Measurements from ENCODE around the gene CELF1. TPM values are rescaled to one million over a fixed set of nuclear protein-coding genes. Genes with fewer than 3 reads are reported as not detected.

CELF1 gene
- total RNA-seq, 1 experiment from 2014 or later, result 173 TPM

GRCh38 chr11:47512701-47513100 lies 40.2 kb downstream of the CELF1 start:
- BruUV-seq (replicated peaks), result no TSS peak
- Mint-ChIP-seq H3K4me3 (ENCODE audit: unreplicated experiment) (no peak overlapping the region), H3K4me1 (ENCODE audit: insufficient read depth, unreplicated experiment) (peaks cover 50% of the 10 kb centered on the region), H3K27me3 (ENCODE audit: insufficient read depth, unreplicated experiment) (no peaks in the 10 kb centered on the region), H3K27ac (ENCODE audit: low read depth, unreplicated experiment) (peak overlapping the region; percentile 85), H3K9me3 (ENCODE audit: unreplicated experiment) (no peaks in the 10 kb centered on the region), H3K36me3 (ENCODE audit: insufficient read depth, unreplicated experiment) (peaks cover 30% of the 10 kb centered on the region)
- TF ChIP-seq CTCF (IDR thresholded peaks at IDR 0.05; ENCODE audit: unreplicated experiment), result no peak
- CTCF ChIA-PET, result interaction anchor here (0.6 to 1.2 kb wide), 8 partner anchors 22 to 507 kb away, joined by 3 to 4 read pairs (median 3); no protein-coding TSS in a partner anchor
- POLR2A ChIA-PET, result interaction anchor here (0.6 to 7.1 kb wide), 9 partner anchors 12 to 123 kb away, joined by 3 to 40 read pairs (median 4); partner anchors contain the start of gene CELF1
- intact Hi-C loops (cut with micrococcal nuclease), result no loop called here
- no peak for DNase-seq (ENCODE audit: unreplicated experiment)

- intact Hi-C loops (cut with micrococcal nuclease), result no loop called here
- H3K4me1 Mint-ChIP-seq (ENCODE audit: insufficient read depth, unreplicated experiment), result peaks cover 57% of the 10 kb centered on the region
- peak overlapping the region; percentile 85 for H3K27ac Mint-ChIP-seq (ENCODE audit: low read depth, unreplicated experiment)
- no TSS peak for BruUV-seq (replicated peaks)
- ChIA-PET POLR2A (interaction anchor here (0.6 to 7.1 kb wide), 13 partner anchors 11 to 123 kb away, joined by 3 to 40 read pairs (median 3); partner anchors contain the start of gene CELF1), CTCF (interaction anchor here (0.6 to 1.3 kb wide), 10 partner anchors 8 to 507 kb away, joined by 3 to 4 read pairs (median 3); no protein-coding TSS in a partner anchor)
- H3K36me3 Mint-ChIP-seq (ENCODE audit: insufficient read depth, unreplicated experiment), result peaks cover 25% of the 10 kb centered on the region
- H3K4me3 Mint-ChIP-seq (ENCODE audit: unreplicated experiment), result no peak overlapping the region
- no peak for TF ChIP-seq CTCF (IDR thresholded peaks at IDR 0.05; ENCODE audit: unreplicated experiment)
- no peaks in the 10 kb centered on the region for H3K9me3 Mint-ChIP-seq (ENCODE audit: unreplicated experiment)
- DNase-seq (ENCODE audit: unreplicated experiment), result no peak
- no peaks in the 10 kb centered on the region for H3K27me3 Mint-ChIP-seq (ENCODE audit: insufficient read depth, unreplicated experiment)
Measured at GRCh38 chr11:47511917-47512316, 41.0 kb downstream of the CELF1 start.

GRCh38 chr11:47510209-47510608 lies 42.7 kb downstream of the CELF1 start:
- intact Hi-C loops (cut with micrococcal nuclease), result no loop called here
- Mint-ChIP-seq H3K27ac (ENCODE audit: low read depth, unreplicated experiment) (peak overlapping the region; percentile 64), H3K4me1 (ENCODE audit: insufficient read depth, unreplicated experiment) (peaks cover 61% of the 10 kb centered on the region), H3K27me3 (ENCODE audit: insufficient read depth, unreplicated experiment) (no peaks in the 10 kb centered on the region), H3K4me3 (ENCODE audit: unreplicated experiment) (no peak overlapping the region), H3K9me3 (ENCODE audit: unreplicated experiment) (no peaks in the 10 kb centered on the region), H3K36me3 (ENCODE audit: insufficient read depth, unreplicated experiment) (peaks cover 21% of the 10 kb centered on the region)
- peak; percentile 9 for DNase-seq (ENCODE audit: unreplicated experiment)
- ChIA-PET POLR2A (interaction anchor here (0.9 to 7.1 kb wide), 8 partner anchors 10 to 56 kb away, joined by 3 to 40 read pairs (median 5); partner anchors contain the start of gene CELF1), CTCF (interaction anchor here (0.6 to 1.5 kb wide), 4 partner anchors 12 to 45 kb away, joined by 3 to 4 read pairs (median 3); partner anchors contain the start of gene CELF1)
- no peak for TF ChIP-seq CTCF (IDR thresholded peaks at IDR 0.05; ENCODE audit: unreplicated experiment)
- no TSS peak for BruUV-seq (replicated peaks)

GRCh38 chr11:47509077-47509536 lies 43.8 kb downstream of the CELF1 start:
- Mint-ChIP-seq H3K27me3 (ENCODE audit: insufficient read depth, unreplicated experiment) (no peaks in the 10 kb centered on the region), H3K4me1 (ENCODE audit: insufficient read depth, unreplicated experiment) (peaks cover 51% of the 10 kb centered on the region), H3K36me3 (ENCODE audit: insufficient read depth, unreplicated experiment) (peaks cover 17% of the 10 kb centered on the region), H3K27ac (ENCODE audit: low read depth, unreplicated experiment) (peak overlapping the region; percentile 64), H3K9me3 (ENCODE audit: unreplicated experiment) (no peaks in the 10 kb centered on the region), H3K4me3 (ENCODE audit: unreplicated experiment) (no peak overlapping the region)
- POLR2A ChIA-PET, result interaction anchor here (0.5 to 7.1 kb wide), 8 partner anchors 9 to 134 kb away, joined by 3 to 40 read pairs (median 4); no protein-coding TSS in a partner anchor
- CTCF ChIA-PET, result interaction anchor here (0.6 to 1.7 kb wide), 3 partner anchors 18 to 46 kb away, joined by 4 read pairs; partner anchors contain the start of gene CELF1
- intact Hi-C loops (cut with micrococcal nuclease), result no loop called here
- BruUV-seq (replicated peaks), result no TSS peak
- no peak for DNase-seq (ENCODE audit: unreplicated experiment)
- no peak for TF ChIP-seq CTCF (IDR thresholded peaks at IDR 0.05; ENCODE audit: unreplicated experiment)

All from MCF 10A (cell line).